Measurements from ENCODE around the gene SNRNP35.

DNA sequence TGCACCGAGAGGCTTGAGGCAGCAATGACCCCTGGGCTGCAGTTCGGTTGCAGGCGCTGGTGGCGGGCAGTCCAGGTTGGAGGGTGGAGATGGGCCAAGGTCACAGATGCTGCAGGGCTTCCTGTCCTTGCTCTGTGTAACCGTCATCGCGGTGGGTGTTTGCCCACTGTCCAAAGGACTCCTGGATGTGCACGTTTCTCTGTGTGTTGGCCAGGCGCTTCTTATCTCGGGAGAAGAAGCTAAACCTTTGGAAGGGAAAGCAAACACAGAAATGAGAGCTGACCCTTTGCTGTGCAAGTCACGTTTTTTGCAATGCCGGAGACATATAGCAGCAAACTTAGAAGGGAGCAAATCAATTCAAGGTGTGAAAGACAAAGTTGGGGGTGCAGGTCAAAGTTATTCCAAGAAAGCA, 14.5 kb downstream of the SNRNP35 start:
- TF ChIP-seq POLR2AphosphoS5 (IDR thresholded peaks at IDR 0.05; ENCODE audit: borderline replicate concordance, low read depth, low read length) = no peak
- TF ChIP-seq EZH2 (IDR thresholded peaks at IDR 0.05) = no peak
